ENCODE results near the gene NBEAL1.
"Not testable (repeated sequence)": the region's sequence is repeated elsewhere in the genome, so short reads cannot be mapped to it uniquely, and the experiment has no call there.

The NBEAL1 gene

DNA sequence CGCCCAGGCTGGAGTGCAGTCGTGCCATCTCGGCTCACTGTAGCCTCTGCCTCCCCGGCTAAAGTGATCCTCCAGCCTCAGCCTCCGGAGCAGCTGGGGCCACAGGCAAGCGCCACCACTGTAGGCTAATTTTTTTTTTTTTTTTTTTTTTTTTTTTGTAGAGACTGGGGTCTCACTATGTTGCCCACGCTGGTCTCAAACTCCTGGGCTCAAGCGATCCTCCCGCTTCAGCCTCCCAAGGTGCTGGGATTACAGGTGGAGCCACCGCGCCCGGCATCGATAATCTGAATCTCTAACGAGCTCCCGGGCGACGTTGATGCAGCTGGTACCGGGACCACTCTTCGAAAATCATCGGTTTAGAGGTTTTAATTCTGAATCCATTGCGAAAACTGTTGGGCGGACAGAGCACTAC, 223.6 kb downstream of the NBEAL1 start:
- no peak for FAIRE-seq

DNA sequence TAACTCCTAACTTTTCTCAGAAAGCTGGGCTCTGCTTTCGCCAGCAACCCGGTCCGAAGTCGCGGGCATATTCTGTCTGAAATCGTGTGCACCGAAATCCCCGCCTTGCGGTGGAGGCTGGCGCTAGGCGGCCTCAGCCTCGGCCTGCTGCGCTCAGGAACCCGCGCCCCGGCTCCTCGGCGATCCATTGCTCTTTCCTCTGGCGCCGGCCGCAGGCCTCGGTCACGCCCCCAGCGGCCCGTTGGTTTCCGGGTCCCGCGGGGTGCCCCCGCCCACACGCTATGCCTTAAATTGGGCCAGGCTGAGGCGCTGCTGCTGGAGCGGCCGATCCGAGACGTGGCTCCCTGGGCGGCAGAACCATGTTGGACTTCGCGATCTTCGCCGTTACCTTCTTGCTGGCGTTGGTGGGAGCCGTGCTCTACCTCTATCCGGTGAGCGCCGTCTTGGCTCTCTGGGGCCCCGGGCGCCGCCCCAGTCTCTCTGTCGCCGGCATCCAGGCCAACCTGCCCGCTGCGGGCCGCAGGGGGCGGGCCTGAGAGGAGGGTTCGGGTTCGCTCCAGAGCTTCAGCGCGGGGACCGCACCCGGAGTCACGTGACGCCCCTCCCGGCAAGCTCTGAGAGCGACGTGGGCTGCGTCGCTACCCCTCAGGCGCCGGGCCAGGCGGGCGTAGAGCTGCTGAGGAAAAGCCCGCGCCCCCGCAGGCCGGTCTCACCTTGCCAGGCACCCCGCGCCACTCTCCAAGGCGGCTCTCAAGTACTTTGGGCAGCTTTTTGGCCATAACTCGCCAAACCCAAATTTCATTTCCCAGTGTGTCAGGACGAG, 224.2 kb downstream of the NBEAL1 start, which contains the start of gene CYP20A1:
Gene CYP20A1, plus strand, starts transcription at position 315 of the 823 bp plus-strand sequence. Its CDS starts 45 bp downstream, at position 360.
- peak; percentile 73 for FAIRE-seq

DNA sequence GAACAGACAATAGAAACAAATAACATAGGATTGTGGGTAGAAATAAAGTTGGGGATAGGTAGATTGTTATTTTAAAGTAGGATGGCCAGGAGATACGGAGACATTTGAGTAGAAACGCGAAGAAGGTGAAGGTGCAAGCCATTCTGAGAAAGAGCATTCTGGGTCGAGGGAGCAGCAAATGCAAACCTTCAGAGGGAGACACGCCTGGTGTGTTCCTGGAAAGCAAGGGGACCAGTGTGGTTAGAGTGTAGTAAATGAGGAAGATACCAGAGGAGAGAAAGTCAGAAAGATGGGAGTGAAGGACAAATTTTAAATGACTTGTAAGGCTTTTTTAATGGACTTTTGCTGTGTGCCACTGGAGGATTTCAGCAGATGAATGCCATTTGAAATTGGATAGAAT, 225.8 kb downstream of the NBEAL1 start:
- no peak for FAIRE-seq

DNA sequence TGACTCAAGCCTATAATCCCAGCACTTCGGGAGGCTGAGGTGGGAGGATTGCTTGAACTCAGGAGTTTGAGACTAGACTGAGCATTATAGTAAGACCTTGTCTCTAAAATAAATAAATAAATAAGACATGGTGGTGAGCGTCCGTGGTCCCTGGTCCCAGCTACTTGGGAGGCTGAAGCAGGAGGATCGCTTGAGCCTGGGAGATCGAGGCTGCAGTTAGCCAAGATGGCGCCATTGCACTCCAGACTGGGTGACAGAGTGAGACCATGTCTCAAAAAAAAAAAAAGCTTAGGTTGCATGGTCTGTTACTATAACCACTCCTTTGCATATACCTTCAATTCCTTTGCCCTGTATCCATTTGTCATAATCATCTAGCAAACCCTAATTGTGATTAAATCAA, 227.8 kb downstream of the NBEAL1 start:
- no peak for FAIRE-seq

DNA sequence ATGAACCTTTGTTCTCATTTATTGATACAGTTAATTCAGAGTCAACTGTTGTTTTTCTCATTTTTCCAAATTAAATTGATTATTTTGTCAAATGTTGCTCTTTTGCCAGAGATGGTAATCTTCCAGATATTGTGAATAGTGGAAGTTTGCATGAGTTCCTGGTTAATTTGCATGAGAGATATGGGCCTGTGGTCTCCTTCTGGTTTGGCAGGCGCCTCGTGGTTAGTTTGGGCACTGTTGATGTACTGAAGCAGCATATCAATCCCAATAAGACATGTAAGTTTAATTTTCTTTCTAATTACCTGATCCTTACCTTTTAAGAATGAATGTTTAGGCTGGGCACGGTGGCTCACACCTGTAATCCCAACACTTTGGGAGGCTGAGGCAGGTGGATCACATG, 232.0 kb downstream of the NBEAL1 start:
- FAIRE-seq = no peak

DNA sequence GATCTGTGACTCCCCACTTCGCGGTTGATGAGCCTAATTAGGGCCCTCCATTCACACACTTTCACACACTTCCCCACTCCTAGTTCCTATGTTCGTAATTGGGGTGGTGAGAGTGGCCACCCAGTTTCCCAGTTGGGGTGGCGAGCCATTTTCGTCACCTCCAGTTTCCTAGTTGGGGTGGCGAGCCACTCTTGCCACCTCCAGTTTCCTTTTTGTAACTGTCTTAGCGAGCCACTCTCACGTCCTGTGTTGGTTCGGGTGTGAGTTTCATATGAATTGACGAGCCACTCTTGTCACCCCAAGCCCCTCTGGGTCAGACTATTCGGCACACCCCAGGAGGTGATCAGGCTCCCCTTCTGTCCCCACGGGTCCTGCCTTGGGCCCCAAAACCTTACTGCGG, 238.1 kb downstream of the NBEAL1 start:
- FAIRE-seq = no peak

DNA sequence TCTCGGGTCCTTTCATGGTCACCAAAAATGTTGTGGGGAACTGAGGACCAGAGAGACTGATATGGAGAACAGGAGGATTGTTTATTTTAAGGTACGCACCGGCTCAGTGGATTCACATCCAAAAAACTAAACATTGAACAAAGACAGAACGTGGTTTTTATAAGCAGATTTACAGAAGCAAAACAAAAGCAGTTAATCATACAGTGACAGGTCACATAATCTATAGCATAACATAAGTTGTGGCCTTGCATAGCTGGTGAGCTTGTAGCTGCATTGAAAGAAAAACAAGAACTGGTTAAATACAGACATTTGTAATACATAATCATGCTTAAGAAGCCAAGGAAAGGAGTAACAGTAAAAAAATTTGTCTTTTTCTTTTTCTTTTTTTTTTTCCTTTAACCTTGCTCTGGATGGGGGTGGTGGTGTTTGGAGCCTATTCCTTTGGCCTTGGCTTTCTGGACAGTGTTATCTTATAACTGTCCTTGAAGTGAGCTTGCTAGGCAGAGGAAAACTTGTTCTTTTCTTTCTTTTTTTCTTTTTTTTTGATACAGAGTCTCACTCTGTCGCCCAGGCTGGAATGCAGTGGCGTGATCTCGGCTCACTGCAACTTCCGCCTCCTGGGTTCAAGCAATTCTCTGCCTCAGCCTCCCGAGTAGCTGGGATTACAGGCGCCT, 238.9 kb downstream of the NBEAL1 start:
- not testable (repeated sequence) for FAIRE-seq

DNA sequence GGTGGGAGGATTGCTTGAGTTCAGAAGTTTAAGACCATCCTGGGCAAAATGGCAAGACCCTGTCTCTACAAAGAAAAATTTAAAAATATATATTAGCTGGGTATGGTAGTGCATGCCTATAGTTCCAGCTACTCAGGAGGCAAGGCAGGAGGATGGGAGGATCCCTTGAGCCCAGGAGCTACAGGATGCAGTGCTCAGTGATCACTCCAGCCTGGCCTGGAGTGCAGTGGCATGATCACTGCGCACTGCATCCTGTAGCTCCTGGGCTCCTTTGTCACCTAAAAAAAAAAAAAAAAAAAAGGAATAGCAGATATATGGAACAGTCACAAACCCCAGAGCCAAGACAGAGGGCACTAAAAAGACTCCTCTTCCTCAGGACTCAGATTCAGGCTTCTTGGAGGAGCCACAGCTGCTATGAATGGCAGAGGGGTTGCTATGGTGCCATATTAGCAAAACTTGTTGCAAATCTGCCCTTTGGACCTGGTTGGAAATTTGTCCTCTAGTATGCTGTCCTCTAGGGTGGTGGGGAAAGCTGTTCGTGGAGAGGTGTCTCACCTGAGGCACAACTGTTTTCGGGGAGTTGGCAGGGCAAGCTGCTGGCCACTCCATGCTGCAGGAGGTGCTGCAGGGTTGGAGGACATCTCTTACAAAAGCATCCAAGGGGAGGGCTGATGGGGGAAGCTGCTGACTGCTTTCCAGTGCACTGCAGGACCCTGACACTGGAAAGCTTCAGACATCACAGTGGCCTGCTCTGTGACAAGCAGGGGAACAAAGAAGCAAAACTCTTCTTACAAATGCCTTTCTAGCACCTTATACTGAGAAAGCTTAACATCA, 246.9 kb downstream of the NBEAL1 start:
- FAIRE-seq = no peak

Data from G401.6 (cell line).